T-helper 17 cell (primary cell): ENCODE data around the gene PRDM11. TPM values are rescaled to one million over a fixed set of nuclear protein-coding genes. Genes with fewer than 3 reads are reported as not detected.

Experiments
- ATAC-seq: fragments of 150-1000 bp; cut with Tn5 transposase; 2 replicates; pipeline ENCODE4 v1.10.0; 2021; ENCODE audit warnings: mild to moderate bottlenecking, moderate library complexity
- DNase-seq, 3 donors: peaks; one replicate each; pipeline versions ENCODE4 v3.0.0 to v3.0.0-alpha.2; 2020 to 2021
- H3K9me3 ChIP-seq: one replicate; pipeline ENCODE4 v1.7.0; 2013; ENCODE audit warnings: low read length, mild to moderate bottlenecking; ENCODE audit not compliant: control insufficient read depth, poor library complexity, severe bottlenecking
- H3K27ac Mint-ChIP-seq: one replicate; pipeline ENCODE4 v1.8.0; 2022; ENCODE audit warnings: mild to moderate bottlenecking, moderate library complexity, mixed read lengths
- H3K27me3 Mint-ChIP-seq: one replicate; pipeline ENCODE4 v1.8.0; 2022; ENCODE audit warnings: mixed read lengths
- H3K36me3 Mint-ChIP-seq: one replicate; pipeline ENCODE4 v1.8.0; 2022; ENCODE audit warnings: low read depth, mixed read lengths
- H3K4me1 Mint-ChIP-seq: one replicate; pipeline ENCODE4 v1.8.0; 2022; ENCODE audit warnings: mild to moderate bottlenecking, mixed read lengths
- H3K4me3 Mint-ChIP-seq: one replicate; pipeline ENCODE4 v1.8.0; 2022; ENCODE audit warnings: mild to moderate bottlenecking, moderate library complexity, mixed read lengths
- total RNA-seq, 4 donors: library from RNA in 2 of 4; stranded (reverse) in 2 of 4; gene quantifications; one replicate each; pipeline ENCODE4 v1.2.3 and lab custom pipeline; 2022 to 2026

The PRDM11 gene
- total RNA-seq, 2 donors from 2014 or later, result 4.6 to 6.5 TPM

- peaks cover 38% of the 10 kb centered on the region for H3K27me3 Mint-ChIP-seq
- peaks cover 25% of the 10 kb centered on the region for H3K4me1 Mint-ChIP-seq
- H3K36me3 Mint-ChIP-seq, result peaks cover 13% of the 10 kb centered on the region
- H3K9me3 ChIP-seq, result no peaks in the 10 kb centered on the region
- no peak for DNase-seq
- H3K27ac Mint-ChIP-seq, result no peak overlapping the region
- no peak overlapping the region for H3K4me3 Mint-ChIP-seq
- no peak for ATAC-seq
Measured at GRCh38 chr11:45178890-45179671, 32.6 kb downstream of the PRDM11 start.

DNA sequence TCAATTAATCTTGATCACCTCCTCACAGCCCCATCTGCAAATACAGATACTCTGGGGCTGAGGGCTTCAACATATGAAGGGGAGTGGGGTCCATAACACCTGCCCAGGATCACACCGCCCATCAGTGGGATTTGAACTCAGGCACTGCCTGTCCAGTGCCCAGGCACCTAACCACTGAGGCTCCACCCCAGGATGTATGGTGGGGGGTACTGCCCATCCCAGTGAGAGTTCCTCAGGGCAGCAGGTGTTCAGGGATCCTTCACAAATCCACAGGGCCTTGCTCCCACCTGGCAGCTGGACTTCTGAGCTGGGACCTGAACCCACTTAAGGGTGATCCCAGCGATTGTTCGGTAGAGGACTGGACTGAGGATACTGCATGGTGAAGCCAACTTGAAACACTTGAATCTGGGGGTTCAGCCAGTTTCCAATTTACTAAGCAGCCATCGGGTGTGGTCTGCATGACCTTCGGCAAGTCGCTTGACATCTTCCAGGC lies 33.3 kb downstream of the PRDM11 start:
- no peak for DNase-seq
- no peaks in the 10 kb centered on the region for H3K9me3 ChIP-seq
- no peak overlapping the region for H3K27ac Mint-ChIP-seq
- ATAC-seq, result no peak
- H3K36me3 Mint-ChIP-seq, result peaks cover 13% of the 10 kb centered on the region
- H3K4me1 Mint-ChIP-seq, result peaks cover 25% of the 10 kb centered on the region
- H3K4me3 Mint-ChIP-seq, result peak overlapping the region; percentile 86
- H3K27me3 Mint-ChIP-seq, result peaks cover 37% of the 10 kb centered on the region

DNA sequence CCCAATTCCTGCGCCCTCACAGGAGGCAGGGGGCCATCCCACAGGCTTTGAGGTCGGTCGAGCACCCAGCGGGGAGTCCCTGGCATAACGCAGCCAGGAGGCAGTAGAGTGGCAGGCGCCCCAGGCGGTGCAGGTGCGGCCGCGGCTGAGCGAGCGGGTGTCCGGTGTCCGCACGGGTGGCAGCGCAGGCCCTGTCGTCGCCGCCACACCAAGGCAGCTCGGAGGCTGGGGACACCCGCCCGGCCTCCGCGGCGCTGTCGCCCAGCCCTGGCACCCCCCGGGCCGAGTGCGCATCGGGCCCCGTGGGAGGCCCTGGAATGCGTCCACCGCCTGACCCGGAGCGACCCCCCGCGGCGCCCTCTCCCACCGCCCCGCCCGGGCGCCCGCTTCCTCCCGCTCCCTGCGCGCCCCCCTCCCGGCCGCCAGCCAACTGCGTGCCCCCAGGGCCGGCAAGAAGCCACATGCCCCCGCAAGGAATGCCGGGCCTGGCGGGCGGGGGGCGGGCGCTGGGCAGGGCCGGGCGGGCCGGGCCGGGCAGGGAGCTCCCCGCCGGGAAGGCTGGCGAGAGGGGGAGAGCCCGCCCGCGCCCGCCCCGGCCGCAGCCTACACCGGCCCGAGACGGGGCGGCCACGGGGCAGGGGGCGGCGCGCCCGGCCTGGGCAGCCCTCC lies 33.9 kb downstream of the PRDM11 start:
- Mint-ChIP-seq H3K4me1 (peaks cover 23% of the 10 kb centered on the region), H3K27ac (no peak overlapping the region), H3K4me3 (peak overlapping the region; percentile 86), H3K36me3 (peaks cover 13% of the 10 kb centered on the region), H3K27me3 (peaks cover 31% of the 10 kb centered on the region)
- ATAC-seq, result peak; percentile 45
- H3K9me3 ChIP-seq, result no peaks in the 10 kb centered on the region
- no peak for DNase-seq

GRCh38 chr11:45180848-45181192 lies 34.4 kb downstream of the PRDM11 start:
- H3K9me3 ChIP-seq, result no peaks in the 10 kb centered on the region
- peak; percentile 65 for ATAC-seq
- no peak for DNase-seq
- Mint-ChIP-seq H3K4me3 (no peak overlapping the region), H3K36me3 (peaks cover 13% of the 10 kb centered on the region), H3K4me1 (peaks cover 23% of the 10 kb centered on the region), H3K27me3 (peaks cover 29% of the 10 kb centered on the region), H3K27ac (no peak overlapping the region)

DNA sequence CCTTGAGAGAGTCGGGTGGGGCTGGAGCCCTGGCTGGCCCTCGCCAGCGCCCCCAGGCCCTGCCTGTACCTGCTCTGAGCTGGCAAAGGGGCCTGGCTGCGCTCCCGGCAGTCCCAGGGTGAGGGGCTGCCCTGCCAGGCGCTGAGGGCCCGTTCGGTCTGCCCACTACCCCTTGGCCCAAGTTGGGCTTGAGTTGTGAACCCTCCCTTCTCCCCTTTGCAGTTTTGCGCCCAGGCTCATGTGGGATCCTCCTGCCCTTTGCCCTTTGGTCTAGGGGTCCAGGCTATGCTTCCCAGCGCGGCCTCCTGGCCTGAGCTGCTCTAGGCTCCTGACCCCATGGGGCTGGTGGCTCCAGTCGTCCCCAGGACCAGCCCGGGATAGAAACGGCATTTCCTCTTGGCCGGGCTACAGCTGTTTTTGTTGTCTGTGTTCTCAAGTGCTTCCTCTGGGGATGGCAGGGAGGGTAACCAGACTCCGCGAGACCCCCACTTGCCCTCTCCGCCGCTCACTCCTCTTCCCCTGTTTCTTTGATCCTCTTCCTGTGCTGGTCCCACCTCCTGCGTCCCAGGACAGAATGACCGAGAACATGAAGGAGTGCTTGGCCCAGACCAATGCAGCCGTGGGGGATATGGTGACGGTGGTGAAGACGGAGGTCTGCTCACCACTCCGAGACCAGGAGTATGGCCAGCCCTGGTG lies 34.9 kb downstream of the PRDM11 start:
- Mint-ChIP-seq H3K36me3 (peaks cover 17% of the 10 kb centered on the region), H3K27ac (no peak overlapping the region), H3K4me3 (peak overlapping the region; percentile 74), H3K27me3 (peaks cover 29% of the 10 kb centered on the region), H3K4me1 (peaks cover 27% of the 10 kb centered on the region)
- no peak for ATAC-seq
- H3K9me3 ChIP-seq, result no peaks in the 10 kb centered on the region
- no peak for DNase-seq

DNA sequence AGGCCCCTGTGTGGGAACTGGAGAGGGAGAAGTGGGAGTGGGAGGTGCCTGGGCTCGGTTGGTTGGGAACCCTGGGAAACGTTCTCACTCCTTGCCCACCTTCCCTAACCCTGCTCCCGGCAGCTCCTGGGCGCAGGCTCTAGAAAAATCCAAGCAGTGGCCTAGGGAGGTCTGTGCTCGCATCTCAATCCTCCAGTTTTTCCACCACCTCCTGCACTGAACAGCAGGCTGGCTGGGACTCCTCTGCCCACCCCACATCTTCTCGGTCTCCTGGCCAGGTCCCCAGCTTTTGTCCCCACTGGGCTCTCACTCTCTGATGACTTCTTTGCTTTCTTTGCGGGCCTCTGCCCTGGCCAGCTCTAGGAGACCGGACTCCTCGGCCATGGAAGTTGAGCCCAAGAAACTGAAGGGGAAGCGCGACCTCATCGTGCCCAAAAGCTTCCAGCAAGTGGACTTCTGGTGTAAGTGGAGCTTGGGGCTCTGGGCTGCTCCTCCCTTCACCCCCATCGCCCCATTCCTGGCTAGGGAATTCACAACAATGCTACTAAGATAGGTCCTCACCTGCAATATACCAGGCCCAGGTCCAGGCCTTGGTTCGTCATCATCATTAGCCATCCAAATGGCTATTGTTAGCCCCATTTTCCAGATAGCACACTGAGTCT lies 35.6 kb downstream of the PRDM11 start:
- no peaks in the 10 kb centered on the region for H3K9me3 ChIP-seq
- no peak overlapping the region for H3K27ac Mint-ChIP-seq
- ATAC-seq (no peak), DNase-seq (no peak)
- peak overlapping the region; percentile 86 for H3K4me3 Mint-ChIP-seq
- H3K36me3 Mint-ChIP-seq, result peaks cover 18% of the 10 kb centered on the region
- peaks cover 29% of the 10 kb centered on the region for H3K27me3 Mint-ChIP-seq
- H3K4me1 Mint-ChIP-seq, result peaks cover 29% of the 10 kb centered on the region

DNA sequence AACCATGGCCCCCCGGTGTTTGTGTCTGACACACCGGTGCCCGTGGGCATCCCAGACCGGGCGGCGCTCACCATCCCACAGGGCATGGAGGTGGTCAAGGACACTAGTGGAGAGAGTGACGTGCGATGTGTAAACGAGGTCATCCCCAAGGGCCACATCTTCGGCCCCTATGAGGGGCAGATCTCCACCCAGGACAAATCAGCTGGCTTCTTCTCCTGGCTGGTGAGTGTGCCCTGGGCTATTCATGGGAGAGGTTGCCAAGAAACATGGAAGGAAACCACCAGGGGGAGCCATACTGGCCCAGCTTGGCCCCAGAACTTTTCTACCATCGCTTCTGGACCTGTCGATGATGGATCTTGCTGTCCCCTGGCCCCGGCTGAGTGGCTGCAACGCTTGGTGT lies 36.5 kb downstream of the PRDM11 start:
- no peak overlapping the region for H3K4me3 Mint-ChIP-seq
- H3K27me3 Mint-ChIP-seq, result peaks cover 21% of the 10 kb centered on the region
- ATAC-seq, result no peak
- no peak overlapping the region for H3K27ac Mint-ChIP-seq
- peaks cover 20% of the 10 kb centered on the region for H3K36me3 Mint-ChIP-seq
- no peaks in the 10 kb centered on the region for H3K9me3 ChIP-seq
- peaks cover 23% of the 10 kb centered on the region for H3K4me1 Mint-ChIP-seq
- no peak for DNase-seq

- no peak for DNase-seq
- Mint-ChIP-seq H3K4me3 (no peak overlapping the region), H3K27ac (no peak overlapping the region), H3K36me3 (peaks cover 17% of the 10 kb centered on the region), H3K27me3 (peaks cover 4% of the 10 kb centered on the region), H3K4me1 (peaks cover 10% of the 10 kb centered on the region)
- no peak for ATAC-seq
- H3K9me3 ChIP-seq, result no peaks in the 10 kb centered on the region
Measured at GRCh38 chr11:45184640-45185039, 38.2 kb downstream of the PRDM11 start.

- H3K4me3 Mint-ChIP-seq, result no peak overlapping the region
Measured at GRCh38 chr11:45185228-45185729, 38.8 kb downstream of the PRDM11 start.

DNA sequence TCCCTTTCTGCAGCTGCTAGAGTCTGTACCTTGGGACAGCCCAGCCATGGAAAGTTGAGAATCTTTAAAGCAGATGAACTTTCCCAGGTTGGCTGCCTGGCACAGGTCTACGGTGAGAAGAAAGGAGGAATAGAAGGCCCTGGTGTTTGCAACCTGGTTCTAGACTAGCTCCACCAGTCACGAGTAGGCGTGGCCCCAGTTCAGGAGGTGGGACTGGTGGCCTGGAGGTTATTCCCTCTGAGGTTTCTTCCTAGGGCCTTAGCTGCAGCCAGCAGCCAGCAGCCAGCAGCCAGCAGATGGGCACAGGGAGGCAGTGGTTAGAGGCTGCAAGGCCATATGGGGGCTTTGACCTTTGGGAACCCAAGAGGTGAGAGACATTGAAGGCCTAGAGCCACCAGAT lies 40.9 kb downstream of the PRDM11 start:
- Mint-ChIP-seq H3K27me3 (no peaks in the 10 kb centered on the region), H3K36me3 (peaks cover 15% of the 10 kb centered on the region), H3K27ac (no peak overlapping the region), H3K4me3 (no peak overlapping the region), H3K4me1 (peaks cover 7% of the 10 kb centered on the region)
- ATAC-seq, result no peak
- H3K9me3 ChIP-seq, result no peaks in the 10 kb centered on the region
- no peak for DNase-seq

More at GRCh38 chr11:45185228-45185729, 38.8 kb downstream of the PRDM11 start:
- Mint-ChIP-seq H3K4me1 (peaks cover 7% of the 10 kb centered on the region), H3K27me3 (no peaks in the 10 kb centered on the region), H3K36me3 (peaks cover 18% of the 10 kb centered on the region), H3K27ac (no peak overlapping the region)
- no peaks in the 10 kb centered on the region for H3K9me3 ChIP-seq
- ATAC-seq (no peak), DNase-seq (no peak)

DNA sequence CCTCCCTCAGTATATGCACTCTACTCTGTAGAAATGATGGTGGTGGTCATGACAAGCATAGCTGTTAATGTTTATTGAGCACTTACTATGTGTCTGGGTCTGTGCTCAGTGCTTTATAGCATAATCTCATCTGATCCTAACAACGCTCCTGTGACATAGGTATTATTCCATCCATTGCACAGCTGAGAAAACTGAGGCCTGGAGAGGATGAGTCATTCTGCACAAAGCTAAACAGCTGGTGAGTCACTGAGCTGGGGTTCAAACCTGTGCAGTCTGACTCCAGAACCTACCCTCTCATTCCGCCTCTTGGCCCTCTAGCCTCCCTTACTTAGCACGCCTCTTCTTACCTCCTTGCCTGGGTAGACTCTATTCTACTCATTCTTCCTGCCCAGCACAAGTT lies 41.7 kb downstream of the PRDM11 start:
- H3K4me3 Mint-ChIP-seq, result no peak overlapping the region
- no peak for ATAC-seq
- H3K27ac Mint-ChIP-seq, result no peak overlapping the region
- H3K9me3 ChIP-seq, result no peaks in the 10 kb centered on the region
- peaks cover 7% of the 10 kb centered on the region for H3K4me1 Mint-ChIP-seq
- peaks cover 15% of the 10 kb centered on the region for H3K36me3 Mint-ChIP-seq
- H3K27me3 Mint-ChIP-seq, result no peaks in the 10 kb centered on the region
- DNase-seq, result no peak

GRCh38 chr11:45189230-45189629 lies 42.8 kb downstream of the PRDM11 start:
- Mint-ChIP-seq H3K4me3 (no peak overlapping the region), H3K36me3 (peaks cover 15% of the 10 kb centered on the region), H3K27ac (no peak overlapping the region), H3K27me3 (no peaks in the 10 kb centered on the region), H3K4me1 (peaks cover 7% of the 10 kb centered on the region)
- no peaks in the 10 kb centered on the region for H3K9me3 ChIP-seq
- ATAC-seq (no peak), DNase-seq (no peak)

DNA sequence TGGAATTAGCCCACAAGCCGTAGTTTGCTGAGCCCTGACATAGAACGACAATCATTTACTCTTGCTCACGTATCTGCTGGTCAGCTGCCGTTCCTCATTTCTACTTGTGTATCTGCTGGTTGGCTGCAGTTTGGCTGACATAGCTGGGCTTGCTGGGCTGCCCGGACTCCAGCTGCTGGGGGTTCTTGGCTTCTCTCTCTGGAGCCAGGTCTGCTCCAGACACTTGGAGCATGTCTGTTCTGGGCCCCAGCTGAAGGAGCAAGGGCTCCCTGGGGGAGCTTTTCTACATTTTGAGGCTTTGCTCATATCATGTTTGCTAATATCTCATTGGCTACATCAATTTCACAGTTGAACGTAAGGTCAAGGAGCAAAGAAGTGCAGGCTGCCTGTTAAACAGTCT lies 47.3 kb downstream of the PRDM11 start:
- H3K9me3 ChIP-seq, result no peaks in the 10 kb centered on the region
- Mint-ChIP-seq H3K27ac (peak overlapping the region; percentile 11), H3K27me3 (no peaks in the 10 kb centered on the region), H3K4me1 (peaks cover 3% of the 10 kb centered on the region), H3K36me3 (peaks cover 11% of the 10 kb centered on the region), H3K4me3 (no peak overlapping the region)
- DNase-seq, result no peak
- no peak for ATAC-seq
